Panc1 (cell line): ENCODE measurements around the gene CUZD1. TPM values are rescaled to one million over a fixed set of nuclear protein-coding genes. Genes with fewer than 3 reads are reported as not detected.
A peak's percentile ranks its signal among the peaks of the same experiment; 100 is the strongest.

ENCODE experiments used
- ATAC-seq: fragments of 200-7000 bp; cut with Tn5 transposase; 2 replicates; pipeline ENCODE4 v1.9.1; 2020; ENCODE audit warnings: mild to moderate bottlenecking, moderate library complexity
- BruUV-seq: library from RNA; stranded (reverse); fragments of 400-500 nt; replicated peaks from 2 replicates; lab custom pipeline; 2021; lab: Mats Ljungman, UMichigan
- CTCF ChIA-PET: fragments of 300-600 bp; sonication (Branson Sonifier 250); formaldehyde crosslinking; loops from one replicate; lab custom pipeline; 2022; ENCODE audit warnings: antibody characterized with exemption; lab: Charles Lee
- POLR2A ChIA-PET: fragments of 300-600 bp; sonication (Branson Sonifier 250); formaldehyde crosslinking; loops from one replicate; lab custom pipeline; 2022; ENCODE audit warnings: antibody characterized with exemption; lab: Charles Lee
- DNase-seq: peaks from one replicate; pipeline ENCODE4 v3.0.0-alpha.2; 2010; ENCODE audit warnings: low read depth, low spot score
- H3K27ac ChIP-seq: 2 replicates; pipeline ENCODE4 v1.5.1; 2011; ENCODE audit warnings: mild to moderate bottlenecking, low read length, inconsistent platforms
- H3K27me3 ChIP-seq: fragments of 200-500 bp; sonication (Bioruptor generic); 2 replicates; pipeline ENCODE4 v1.6.0; 2014; ENCODE audit warnings: low read length, inconsistent platforms; ENCODE audit not compliant: control insufficient read depth, insufficient read depth
- H3K36me3 ChIP-seq: fragments of 200-500 bp; sonication (Bioruptor generic); 2 replicates; pipeline ENCODE4 v1.5.1; 2014; ENCODE audit warnings: inconsistent platforms, mild to moderate bottlenecking, low read length, moderate library complexity; ENCODE audit not compliant: control insufficient read depth, insufficient read depth
- H3K4me1 ChIP-seq: 2 replicates; pipeline ENCODE4 v1.5.1; 2011; ENCODE audit warnings: inconsistent platforms, mild to moderate bottlenecking, low read length, moderate library complexity; ENCODE audit not compliant: control insufficient read depth, insufficient read depth
- H3K4me3 ChIP-seq, 2 experiments: 2 replicates each; pipeline ENCODE4 v1.5.1; 2011 to 2012; ENCODE audit warnings: low read depth in 2 of 2, low read length in 2 of 2, mild to moderate bottlenecking in 2 of 2, inconsistent platforms in 1 of 2, moderate library complexity in 1 of 2
- H3K9me3 ChIP-seq: fragments of 200-500 bp; sonication (Bioruptor generic); 2 replicates; pipeline ENCODE4 v1.5.1; 2014; ENCODE audit warnings: low read depth, mild to moderate bottlenecking, inconsistent platforms, low read length, moderate library complexity; ENCODE audit not compliant: control insufficient read depth, insufficient read depth
- POLR2AphosphoS5 ChIP-seq: IDR thresholded peaks from 2 replicates; pipeline ENCODE4 v1.6.1; 2012; ENCODE audit warnings: mild to moderate bottlenecking, low read depth, low read length, moderate library complexity
- SIN3A ChIP-seq: IDR thresholded peaks from 2 replicates; pipeline ENCODE4 v1.6.1; 2012; ENCODE audit warnings: low read depth, mild to moderate bottlenecking, low read length, moderate library complexity, borderline replicate concordance; ENCODE audit not compliant: insufficient read depth
- TCF7L2 ChIP-seq: IDR thresholded peaks from 2 replicates; pipeline ENCODE4 v1.6.1; 2011; ENCODE audit warnings: mild to moderate bottlenecking, low read depth, low read length, inconsistent platforms
- in situ Hi-C: cut with HindIII; loops from 2 replicates; pipeline ENCODE4 v1.10.0; 2016; ENCODE audit warnings: low sequenced_read_pairs, low pct_unique_long_range_greater_than_20kb
- intact Hi-C: fragments of 100-400 bp; cut with micrococcal nuclease; formaldehyde crosslinking; loops from one replicate; pipeline ENCODE4 v1.10.0; 2022; ENCODE audit not compliant: unreplicated experiment
- total RNA-seq: library from RNA; stranded (reverse); gene quantifications from one replicate; pipeline ENCODE4 v1.2.1, GENCODE V29; 2021; ENCODE audit not compliant: unreplicated experiment
- TF ChIP-seq, protein P1 (sequence below), 2 experiments: IDR thresholded peaks; 2 replicates each; pipeline ENCODE4 v1.6.1; 2011 to 2012; ENCODE audit warnings: low read depth in 2 of 2, control low read depth in 1 of 2, low read length in 1 of 2, mild to moderate bottlenecking in 1 of 2, moderate library complexity in 1 of 2; ENCODE audit not compliant: insufficient read depth in 1 of 2
- TF ChIP-seq, protein P2 (sequence below): fragments of 450-650 bp; IDR thresholded peaks from 2 replicates; pipeline ENCODE4 v1.5.1; 2017; ENCODE audit warnings: mild to moderate bottlenecking

Gene CUZD1
- total RNA-seq, 1 experiment from 2014 or later: 2.9 TPM

DNA sequence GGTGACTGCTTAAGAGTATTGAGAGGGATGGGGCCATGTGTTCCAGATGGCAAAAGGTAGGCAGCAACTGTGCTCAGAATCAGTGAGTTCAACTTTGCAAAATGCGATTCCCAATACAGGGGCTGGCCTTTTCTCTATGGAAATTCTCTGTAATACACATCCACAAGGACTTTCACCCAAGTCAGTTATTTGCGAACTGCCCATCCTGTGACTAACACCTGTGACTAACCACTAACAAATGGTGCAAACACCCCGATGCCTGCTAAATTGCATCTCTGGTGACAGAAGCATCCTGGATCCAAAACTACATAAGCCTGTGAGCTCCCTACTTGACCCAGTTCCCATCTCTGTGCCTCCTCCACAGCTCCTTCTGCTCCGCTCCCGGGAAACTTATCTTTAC is 9.0 kb upstream of the CUZD1 start:
- TF ChIP-seq, protein P1, sequence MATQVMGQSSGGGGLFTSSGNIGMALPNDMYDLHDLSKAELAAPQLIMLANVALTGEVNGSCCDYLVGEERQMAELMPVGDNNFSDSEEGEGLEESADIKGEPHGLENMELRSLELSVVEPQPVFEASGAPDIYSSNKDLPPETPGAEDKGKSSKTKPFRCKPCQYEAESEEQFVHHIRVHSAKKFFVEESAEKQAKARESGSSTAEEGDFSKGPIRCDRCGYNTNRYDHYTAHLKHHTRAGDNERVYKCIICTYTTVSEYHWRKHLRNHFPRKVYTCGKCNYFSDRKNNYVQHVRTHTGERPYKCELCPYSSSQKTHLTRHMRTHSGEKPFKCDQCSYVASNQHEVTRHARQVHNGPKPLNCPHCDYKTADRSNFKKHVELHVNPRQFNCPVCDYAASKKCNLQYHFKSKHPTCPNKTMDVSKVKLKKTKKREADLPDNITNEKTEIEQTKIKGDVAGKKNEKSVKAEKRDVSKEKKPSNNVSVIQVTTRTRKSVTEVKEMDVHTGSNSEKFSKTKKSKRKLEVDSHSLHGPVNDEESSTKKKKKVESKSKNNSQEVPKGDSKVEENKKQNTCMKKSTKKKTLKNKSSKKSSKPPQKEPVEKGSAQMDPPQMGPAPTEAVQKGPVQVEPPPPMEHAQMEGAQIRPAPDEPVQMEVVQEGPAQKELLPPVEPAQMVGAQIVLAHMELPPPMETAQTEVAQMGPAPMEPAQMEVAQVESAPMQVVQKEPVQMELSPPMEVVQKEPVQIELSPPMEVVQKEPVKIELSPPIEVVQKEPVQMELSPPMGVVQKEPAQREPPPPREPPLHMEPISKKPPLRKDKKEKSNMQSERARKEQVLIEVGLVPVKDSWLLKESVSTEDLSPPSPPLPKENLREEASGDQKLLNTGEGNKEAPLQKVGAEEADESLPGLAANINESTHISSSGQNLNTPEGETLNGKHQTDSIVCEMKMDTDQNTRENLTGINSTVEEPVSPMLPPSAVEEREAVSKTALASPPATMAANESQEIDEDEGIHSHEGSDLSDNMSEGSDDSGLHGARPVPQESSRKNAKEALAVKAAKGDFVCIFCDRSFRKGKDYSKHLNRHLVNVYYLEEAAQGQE (IDR thresholded peaks at IDR 0.05; ENCODE audit: insufficient read depth in 1 of 2, low read depth in 2 of 2, low read length in 1 of 2): no peak
- no peak for TF ChIP-seq POLR2AphosphoS5
- TF ChIP-seq SIN3A: no peak
- no peak for TF ChIP-seq TCF7L2
- TF ChIP-seq, protein P2, sequence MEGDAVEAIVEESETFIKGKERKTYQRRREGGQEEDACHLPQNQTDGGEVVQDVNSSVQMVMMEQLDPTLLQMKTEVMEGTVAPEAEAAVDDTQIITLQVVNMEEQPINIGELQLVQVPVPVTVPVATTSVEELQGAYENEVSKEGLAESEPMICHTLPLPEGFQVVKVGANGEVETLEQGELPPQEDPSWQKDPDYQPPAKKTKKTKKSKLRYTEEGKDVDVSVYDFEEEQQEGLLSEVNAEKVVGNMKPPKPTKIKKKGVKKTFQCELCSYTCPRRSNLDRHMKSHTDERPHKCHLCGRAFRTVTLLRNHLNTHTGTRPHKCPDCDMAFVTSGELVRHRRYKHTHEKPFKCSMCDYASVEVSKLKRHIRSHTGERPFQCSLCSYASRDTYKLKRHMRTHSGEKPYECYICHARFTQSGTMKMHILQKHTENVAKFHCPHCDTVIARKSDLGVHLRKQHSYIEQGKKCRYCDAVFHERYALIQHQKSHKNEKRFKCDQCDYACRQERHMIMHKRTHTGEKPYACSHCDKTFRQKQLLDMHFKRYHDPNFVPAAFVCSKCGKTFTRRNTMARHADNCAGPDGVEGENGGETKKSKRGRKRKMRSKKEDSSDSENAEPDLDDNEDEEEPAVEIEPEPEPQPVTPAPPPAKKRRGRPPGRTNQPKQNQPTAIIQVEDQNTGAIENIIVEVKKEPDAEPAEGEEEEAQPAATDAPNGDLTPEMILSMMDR: no peak
- Histone ChIP-seq H3K36me3 (peaks cover 8% of the 10 kb centered on the region; the same call in 1 of the 2 replicates), H3K4me1 (peaks cover 57% of the 10 kb centered on the region), H3K9me3 (no peaks in the 10 kb centered on the region), H3K27me3 (no peaks in the 10 kb centered on the region), H3K27ac (peak overlapping the region; percentile 66), H3K4me3 (no peak overlapping the region)
- DNase-seq (peak; percentile 94), ATAC-seq (peak; percentile 78)
- intact Hi-C loops: no loop called here
- in situ Hi-C loops: no loop called here
- CTCF ChIA-PET: no interaction called here
- BruUV-seq: no TSS peak
- POLR2A ChIA-PET: no interaction called here

DNA sequence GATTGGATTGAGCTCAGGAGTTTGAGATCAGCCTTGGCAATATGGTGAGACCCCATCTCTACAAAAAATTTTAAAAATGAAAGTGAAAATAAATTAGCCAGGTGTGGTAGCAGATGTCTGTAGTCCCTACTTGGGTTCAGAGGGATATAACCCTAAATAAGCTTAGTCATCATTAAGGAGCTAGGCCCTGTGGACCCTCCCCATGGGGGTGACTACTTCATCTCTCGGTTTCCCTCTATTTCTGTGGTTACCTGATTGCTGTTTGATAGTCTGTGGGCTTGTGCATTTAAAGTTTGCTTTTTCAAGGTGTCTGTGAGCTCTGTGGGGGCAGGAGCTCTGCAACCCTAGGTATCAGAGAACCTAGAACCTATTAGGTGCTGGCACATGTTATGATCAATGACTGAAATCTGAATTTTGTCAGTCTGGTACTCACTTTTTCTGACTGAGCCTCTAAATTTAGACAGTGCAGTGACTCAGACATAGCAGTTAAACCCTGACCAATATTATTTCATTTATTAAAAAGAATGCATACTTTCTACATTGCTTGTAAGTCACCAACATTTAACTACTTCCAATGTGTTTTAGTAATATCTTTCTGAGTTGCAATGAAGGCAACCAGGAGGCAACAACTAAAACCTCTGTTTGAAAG is 8.1 kb upstream of the CUZD1 start:
- H3K4me1 ChIP-seq: peaks cover 57% of the 10 kb centered on the region
- ATAC-seq (no peak), DNase-seq (no peak)
- ChIA-PET CTCF (no interaction called here), POLR2A (no interaction called here)
- no peaks in the 10 kb centered on the region for H3K9me3 ChIP-seq
- in situ Hi-C loops (no loop called here), intact Hi-C loops (no loop called here)
- no peak overlapping the region for H3K4me3 ChIP-seq
- no peaks in the 10 kb centered on the region for H3K27me3 ChIP-seq
- TF ChIP-seq TCF7L2 (no peak), POLR2AphosphoS5 (no peak), SIN3A (no peak)
- TF ChIP-seq, protein P1 (IDR thresholded peaks at IDR 0.05; ENCODE audit: insufficient read depth in 1 of 2, low read depth in 2 of 2, low read length in 1 of 2): no peak
- TF ChIP-seq, protein P2: no peak
- no TSS peak for BruUV-seq
- peaks cover 8% of the 10 kb centered on the region; the same call in 1 of the 2 replicates for H3K36me3 ChIP-seq
- H3K27ac ChIP-seq: peak overlapping the region; percentile 66
